22Rv1 (cell line): ENCODE measurements around the gene BMAL2.

Experiments used
- ZFX ChIP-seq: fragments of 450-650 bp; IDR thresholded peaks from 2 replicates; pipeline ENCODE4 v1.6.1; 2017; ENCODE audit warnings: antibody characterized with exemption, borderline replicate concordance
- TF ChIP-seq, protein P1 (sequence below): fragments of 450-650 bp; IDR thresholded peaks from 2 replicates; pipeline ENCODE4 v1.5.1; 2017; ENCODE audit warnings: mild to moderate bottlenecking

DNA sequence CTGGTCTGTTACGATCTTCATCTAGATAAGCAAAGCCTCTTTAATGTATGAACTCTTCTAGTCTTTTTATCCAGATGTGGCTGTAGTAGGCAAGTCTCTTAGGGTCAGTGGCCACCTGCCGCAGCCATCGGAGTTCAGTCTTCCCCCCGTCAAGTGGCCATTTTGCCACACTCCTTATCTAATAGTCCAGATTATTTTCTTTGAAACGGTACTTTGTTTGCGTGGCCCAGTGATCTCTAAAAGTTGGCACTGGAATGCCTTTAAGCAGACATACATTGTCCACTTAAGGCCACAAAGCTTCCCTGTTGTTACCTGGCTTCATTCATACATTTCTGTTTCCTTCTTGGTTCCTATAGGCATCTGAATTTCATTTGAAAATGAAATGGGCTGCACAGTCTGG lies 36.0 kb upstream of the BMAL2 start:
- TF ChIP-seq, protein P1, sequence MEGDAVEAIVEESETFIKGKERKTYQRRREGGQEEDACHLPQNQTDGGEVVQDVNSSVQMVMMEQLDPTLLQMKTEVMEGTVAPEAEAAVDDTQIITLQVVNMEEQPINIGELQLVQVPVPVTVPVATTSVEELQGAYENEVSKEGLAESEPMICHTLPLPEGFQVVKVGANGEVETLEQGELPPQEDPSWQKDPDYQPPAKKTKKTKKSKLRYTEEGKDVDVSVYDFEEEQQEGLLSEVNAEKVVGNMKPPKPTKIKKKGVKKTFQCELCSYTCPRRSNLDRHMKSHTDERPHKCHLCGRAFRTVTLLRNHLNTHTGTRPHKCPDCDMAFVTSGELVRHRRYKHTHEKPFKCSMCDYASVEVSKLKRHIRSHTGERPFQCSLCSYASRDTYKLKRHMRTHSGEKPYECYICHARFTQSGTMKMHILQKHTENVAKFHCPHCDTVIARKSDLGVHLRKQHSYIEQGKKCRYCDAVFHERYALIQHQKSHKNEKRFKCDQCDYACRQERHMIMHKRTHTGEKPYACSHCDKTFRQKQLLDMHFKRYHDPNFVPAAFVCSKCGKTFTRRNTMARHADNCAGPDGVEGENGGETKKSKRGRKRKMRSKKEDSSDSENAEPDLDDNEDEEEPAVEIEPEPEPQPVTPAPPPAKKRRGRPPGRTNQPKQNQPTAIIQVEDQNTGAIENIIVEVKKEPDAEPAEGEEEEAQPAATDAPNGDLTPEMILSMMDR, result no peak
- TF ChIP-seq ZFX, result no peak
